Neural crest cell (in vitro differentiated cells): Measurements from ENCODE around the gene IFNAR2. TPM values are rescaled to one million over a fixed set of nuclear protein-coding genes. Genes with fewer than 3 reads are reported as not detected.
"Not testable (repeated sequence)": the region's sequence is repeated elsewhere in the genome, so short reads cannot be mapped to it uniquely, and the experiment has no call there.

Experiments
- DNase-seq: peaks from one replicate; pipeline ENCODE4 v3.0.0; 2021; ENCODE audit warnings: low read depth, mixed read lengths, low spot score
- H3K27ac Mint-ChIP-seq: one replicate; pipeline ENCODE4 v1.8.0; 2021; ENCODE audit warnings: mild to moderate bottlenecking, mixed read lengths; ENCODE audit not compliant: unreplicated experiment
- H3K27me3 Mint-ChIP-seq: 2 replicates; pipeline ENCODE4 v1.8.0; 2021; ENCODE audit warnings: low read depth, mild to moderate bottlenecking, mixed read lengths
- H3K36me3 Mint-ChIP-seq: 2 replicates; pipeline ENCODE4 v1.8.0; 2021; ENCODE audit warnings: low read depth, mild to moderate bottlenecking, mixed read lengths
- H3K4me1 Mint-ChIP-seq: 2 replicates; pipeline ENCODE4 v1.8.0; 2021; ENCODE audit warnings: mixed read lengths
- H3K4me3 Mint-ChIP-seq: one replicate; pipeline ENCODE4 v1.8.0; 2021; ENCODE audit warnings: mild to moderate bottlenecking, mixed read lengths
- H3K9me3 Mint-ChIP-seq: 2 replicates; pipeline ENCODE4 v1.8.0; 2021; ENCODE audit warnings: mixed read lengths
- CTCF ChIP-seq: fragments of 200-600 bp; sonication (generic); conservative IDR thresholded peaks from 2 replicates; pipeline ENCODE4 v1.5.0; 2021; ENCODE audit warnings: antibody characterized with exemption, mild to moderate bottlenecking
- total RNA-seq: library from RNA; stranded (reverse); gene quantifications from 2 replicates; pipeline ENCODE4 v1.2.1, GENCODE V29; 2021

IFNAR2 gene
- total RNA-seq, 1 donor from 2014 or later: 10.8 TPM

- Mint-ChIP-seq H3K9me3 (peaks cover 14% of the 10 kb centered on the region), H3K27ac (no peak overlapping the region), H3K4me3 (no peak overlapping the region), H3K36me3 (peaks cover 39% of the 10 kb centered on the region), H3K4me1 (no peaks in the 10 kb centered on the region), H3K27me3 (no peaks in the 10 kb centered on the region)
- no peak for TF ChIP-seq CTCF
- no peak for DNase-seq
Observed at GRCh38 chr21:33240404-33240803, 10.7 kb downstream of the IFNAR2 start.

GRCh38 chr21:33241846-33242245 is 12.1 kb downstream of the IFNAR2 start:
- H3K4me3 Mint-ChIP-seq: no peak overlapping the region
- no peaks in the 10 kb centered on the region for H3K4me1 Mint-ChIP-seq
- peaks cover 12% of the 10 kb centered on the region for H3K9me3 Mint-ChIP-seq
- peaks cover 47% of the 10 kb centered on the region for H3K36me3 Mint-ChIP-seq
- no peak for DNase-seq
- H3K27ac Mint-ChIP-seq: no peak overlapping the region
- H3K27me3 Mint-ChIP-seq: no peaks in the 10 kb centered on the region
- TF ChIP-seq CTCF: no peak

- H3K27ac Mint-ChIP-seq, H3K9me3 Mint-ChIP-seq: not testable (repeated sequence)
- H3K36me3 Mint-ChIP-seq: peaks cover 49% of the 10 kb centered on the region
Observed at GRCh38 chr21:33242846-33243245, 13.1 kb downstream of the IFNAR2 start.

GRCh38 chr21:33244082-33244778 is 14.5 kb downstream of the IFNAR2 start:
- H3K4me3 Mint-ChIP-seq: no peak overlapping the region
- H3K27me3 Mint-ChIP-seq: no peaks in the 10 kb centered on the region
- peaks cover 41% of the 10 kb centered on the region for H3K36me3 Mint-ChIP-seq
- H3K9me3 Mint-ChIP-seq: peaks cover 7% of the 10 kb centered on the region
- no peak overlapping the region for H3K27ac Mint-ChIP-seq
- TF ChIP-seq CTCF: no peak
- no peaks in the 10 kb centered on the region for H3K4me1 Mint-ChIP-seq
- no peak for DNase-seq

More at GRCh38 chr21:33242846-33243245, 13.1 kb downstream of the IFNAR2 start:
- H3K27me3 Mint-ChIP-seq, H3K4me1 Mint-ChIP-seq, H3K4me3 Mint-ChIP-seq, DNase-seq: not testable (repeated sequence)

GRCh38 chr21:33244779-33245105 is 15.0 kb downstream of the IFNAR2 start:
- Mint-ChIP-seq H3K36me3 (peaks cover 41% of the 10 kb centered on the region), H3K27ac (no peak overlapping the region), H3K9me3 (peaks cover 5% of the 10 kb centered on the region), H3K27me3 (no peaks in the 10 kb centered on the region), H3K4me1 (no peaks in the 10 kb centered on the region), H3K4me3 (no peak overlapping the region)
- no peak for TF ChIP-seq CTCF
- DNase-seq: no peak

GRCh38 chr21:33245289-33245918 is 15.7 kb downstream of the IFNAR2 start:
- no peak for DNase-seq
- Mint-ChIP-seq H3K27me3 (no peaks in the 10 kb centered on the region), H3K27ac (no peak overlapping the region), H3K4me3 (no peak overlapping the region), H3K36me3 (peaks cover 38% of the 10 kb centered on the region), H3K9me3 (peaks cover 3% of the 10 kb centered on the region), H3K4me1 (no peaks in the 10 kb centered on the region)
- TF ChIP-seq CTCF: no peak
